OCI-LY3 (cell line): Measurements from ENCODE around the gene ARID1B.
A peak's percentile ranks its signal among the peaks of the same experiment; 100 is the strongest.

Experiments used
- H2AFZ ChIP-seq: fragments of 200-600, 300-600 bp; shearing (Covaris generic); 2 replicates; pipeline ENCODE4 v1.6.0; 2014; ENCODE audit warnings: antibody characterized with exemption, low read depth, low read length
- H3K27ac ChIP-seq: fragments of 200-600, 300-600 bp; sonication (generic); 2 replicates; pipeline ENCODE4 v1.5.1; 2014; ENCODE audit warnings: mild to moderate bottlenecking, low read length, moderate library complexity, mixed read lengths
- H3K27me3 ChIP-seq: fragments of 200-600, 300-600 bp; sonication (generic); 2 replicates; pipeline ENCODE4 v1.6.1; 2014; ENCODE audit warnings: low read depth, low read length, mixed read lengths
- H3K36me3 ChIP-seq: fragments of 200-600, 300-600 bp; sonication (generic); replicated peaks from 2 replicates; pipeline ENCODE3; 2014; ENCODE audit warnings: low read depth, low read length, mixed read lengths
- H3K4me1 ChIP-seq: fragments of 300-600, 200-600 bp; sonication (generic); 2 replicates; pipeline ENCODE4 v1.6.1; 2014; ENCODE audit warnings: low read length, mixed read lengths
- H3K4me2 ChIP-seq: fragments of 200-600, 300-600 bp; sonication (generic); 2 replicates; pipeline ENCODE4 v1.6.1; 2014; ENCODE audit warnings: low read length, mixed read lengths
- H3K4me3 ChIP-seq: fragments of 300-600, 200-600 bp; sonication (generic); 2 replicates; pipeline ENCODE4 v1.5.1; 2014; ENCODE audit warnings: antibody characterized with exemption, mild to moderate bottlenecking, low read length, moderate library complexity
- H3K79me2 ChIP-seq: fragments of 300-600, 200-600 bp; shearing (Covaris generic); 2 replicates; pipeline ENCODE4 v1.6.1; 2014; ENCODE audit warnings: mild to moderate bottlenecking, low read length, mixed read lengths
- H3K9ac ChIP-seq: fragments of 300-600, 200-600 bp; shearing (Covaris generic); 2 replicates; pipeline ENCODE4 v1.6.0; 2014; ENCODE audit warnings: mild to moderate bottlenecking, low read length, moderate library complexity
- H3K9me3 ChIP-seq: fragments of 200-600, 300-600 bp; shearing (Covaris generic); 2 replicates; pipeline ENCODE4 v1.6.1; 2014; ENCODE audit warnings: low read length, mixed read lengths; ENCODE audit not compliant: insufficient read depth
- H4K20me1 ChIP-seq: fragments of 200-600, 300-600 bp; sonication (generic); 2 replicates; pipeline ENCODE4 v1.6.1; 2016; ENCODE audit warnings: low read length, mixed read lengths; ENCODE audit not compliant: insufficient read depth
- EZH2phosphoT487 ChIP-seq: fragments of 200-600 bp; shearing (Covaris generic); IDR thresholded peaks from 2 replicates; pipeline ENCODE4 v1.6.1; 2018; ENCODE audit warnings: antibody characterized with exemption, mixed run types, low read depth
- TF ChIP-seq, protein P1 (sequence below): fragments of 200-600, 300-600 bp; sonication (generic); IDR thresholded peaks from 2 replicates; pipeline ENCODE4 v1.5.1; 2014; ENCODE audit warnings: antibody characterized with exemption, low read length, low read depth

The ARID1B gene

DNA sequence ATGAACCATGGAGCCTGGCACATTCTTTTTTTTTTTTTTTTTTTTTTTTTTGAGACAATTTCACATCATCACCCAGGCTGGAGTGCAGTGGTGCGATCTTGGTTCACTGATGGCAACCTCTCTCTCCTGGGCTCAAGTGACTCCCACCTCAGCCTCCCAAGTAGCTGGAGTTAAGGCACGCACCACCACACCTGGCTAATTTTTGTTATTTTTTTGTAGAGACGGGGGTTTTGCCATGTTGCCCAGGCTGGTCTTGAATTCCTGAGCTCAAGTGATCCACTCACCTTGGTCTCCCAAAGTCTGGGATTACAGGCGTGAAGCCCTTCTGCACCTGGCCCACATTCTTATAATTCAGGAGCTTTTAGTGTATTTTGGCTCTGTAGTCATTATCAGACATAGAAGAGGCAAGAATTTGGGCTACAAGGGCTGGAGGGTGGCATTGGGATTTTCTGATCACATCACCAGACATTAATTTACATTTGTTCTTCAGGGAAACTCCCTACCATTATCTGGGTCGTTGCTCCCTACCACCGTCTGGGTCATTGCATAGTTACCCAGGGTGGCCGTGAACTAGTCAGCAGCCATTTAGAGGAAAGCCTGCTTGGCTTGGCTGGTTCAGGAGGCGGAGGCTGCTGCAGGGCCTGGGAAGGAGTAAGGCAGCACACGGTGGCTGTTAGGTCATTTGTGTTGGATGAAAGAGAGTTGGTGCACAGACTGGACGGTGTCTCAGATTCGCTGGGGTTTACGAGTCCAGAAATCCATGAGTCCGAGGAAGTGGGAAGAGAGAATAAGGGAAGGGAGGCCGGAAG lies 17.6 kb downstream of the ARID1B start:
- Histone ChIP-seq H3K4me2 (peak overlapping the region; percentile 94), H3K27me3 (no peaks in the 10 kb centered on the region), H3K9ac (peak overlapping the region; percentile 43; the same call in 1 of the 2 replicates), H3K4me3 (peak overlapping the region; percentile 69), H3K27ac (no peak overlapping the region), H3K4me1 (peaks cover 50% of the 10 kb centered on the region), H3K79me2 (peaks cover 100% of the 10 kb centered on the region), H2AFZ (no peak overlapping the region), H3K9me3 (no peaks in the 10 kb centered on the region), H3K36me3 (no peaks in the 10 kb centered on the region), H4K20me1 (peaks cover 85% of the 10 kb centered on the region)
- TF ChIP-seq, protein P1, sequence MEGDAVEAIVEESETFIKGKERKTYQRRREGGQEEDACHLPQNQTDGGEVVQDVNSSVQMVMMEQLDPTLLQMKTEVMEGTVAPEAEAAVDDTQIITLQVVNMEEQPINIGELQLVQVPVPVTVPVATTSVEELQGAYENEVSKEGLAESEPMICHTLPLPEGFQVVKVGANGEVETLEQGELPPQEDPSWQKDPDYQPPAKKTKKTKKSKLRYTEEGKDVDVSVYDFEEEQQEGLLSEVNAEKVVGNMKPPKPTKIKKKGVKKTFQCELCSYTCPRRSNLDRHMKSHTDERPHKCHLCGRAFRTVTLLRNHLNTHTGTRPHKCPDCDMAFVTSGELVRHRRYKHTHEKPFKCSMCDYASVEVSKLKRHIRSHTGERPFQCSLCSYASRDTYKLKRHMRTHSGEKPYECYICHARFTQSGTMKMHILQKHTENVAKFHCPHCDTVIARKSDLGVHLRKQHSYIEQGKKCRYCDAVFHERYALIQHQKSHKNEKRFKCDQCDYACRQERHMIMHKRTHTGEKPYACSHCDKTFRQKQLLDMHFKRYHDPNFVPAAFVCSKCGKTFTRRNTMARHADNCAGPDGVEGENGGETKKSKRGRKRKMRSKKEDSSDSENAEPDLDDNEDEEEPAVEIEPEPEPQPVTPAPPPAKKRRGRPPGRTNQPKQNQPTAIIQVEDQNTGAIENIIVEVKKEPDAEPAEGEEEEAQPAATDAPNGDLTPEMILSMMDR: no peak
- no peak for TF ChIP-seq EZH2phosphoT487

DNA sequence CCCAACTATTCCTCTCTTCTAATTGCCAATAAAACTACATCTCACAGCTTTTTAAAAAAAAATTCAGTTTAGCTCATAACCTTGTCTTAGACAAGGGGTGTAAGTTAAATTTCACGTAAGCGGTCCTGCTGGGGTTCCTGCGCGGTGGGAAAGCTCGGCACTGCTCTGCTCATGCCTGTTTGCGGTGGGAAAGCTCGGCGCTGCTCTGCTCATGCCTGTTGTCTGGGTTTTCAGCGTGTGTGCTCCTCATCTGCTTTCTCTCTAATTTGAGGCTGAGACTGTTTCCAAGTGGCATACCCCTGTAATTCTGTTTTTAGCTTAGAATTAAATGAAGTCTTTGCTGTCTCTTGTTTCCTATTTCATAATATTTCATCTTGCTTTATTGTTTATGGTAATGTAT lies 18.6 kb downstream of the ARID1B start:
- H3K4me3 ChIP-seq: no peak overlapping the region
- no peak overlapping the region for H3K27ac ChIP-seq
- H2AFZ ChIP-seq: no peak overlapping the region
- H3K4me1 ChIP-seq: peaks cover 43% of the 10 kb centered on the region
- TF ChIP-seq, protein P1: no peak
- no peak for TF ChIP-seq EZH2phosphoT487
- H3K36me3 ChIP-seq: no peaks in the 10 kb centered on the region
- H3K9me3 ChIP-seq: no peaks in the 10 kb centered on the region
- peaks cover 75% of the 10 kb centered on the region for H4K20me1 ChIP-seq
- no peak overlapping the region for H3K4me2 ChIP-seq
- no peak overlapping the region for H3K9ac ChIP-seq
- H3K27me3 ChIP-seq: no peaks in the 10 kb centered on the region
- peaks cover 99% of the 10 kb centered on the region for H3K79me2 ChIP-seq

DNA sequence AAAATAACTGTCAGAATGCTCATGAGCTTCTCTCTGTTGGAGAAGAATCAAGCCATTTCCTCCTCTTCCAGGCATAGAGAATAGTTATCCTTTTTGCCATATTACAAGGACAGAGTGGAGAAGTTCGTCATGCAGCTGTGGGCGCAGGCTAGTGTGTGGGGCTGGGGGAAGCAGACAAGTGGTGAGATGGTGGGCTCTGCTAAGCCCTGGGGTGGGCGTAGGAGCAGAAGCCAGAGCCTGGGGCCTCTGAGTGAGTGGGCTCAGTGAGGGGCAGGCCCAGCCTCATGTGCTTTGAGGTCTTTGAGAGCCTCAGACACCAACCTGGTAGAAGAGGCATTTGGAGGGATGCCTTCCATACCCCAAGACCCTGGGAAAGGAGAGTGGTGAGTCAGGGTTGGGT lies 19.4 kb downstream of the ARID1B start:
- no peak overlapping the region for H3K27ac ChIP-seq
- H3K27me3 ChIP-seq: no peaks in the 10 kb centered on the region
- no peak overlapping the region for H3K4me2 ChIP-seq
- TF ChIP-seq EZH2phosphoT487: no peak
- TF ChIP-seq, protein P1: no peak
- H4K20me1 ChIP-seq: peaks cover 73% of the 10 kb centered on the region
- H3K36me3 ChIP-seq: no peaks in the 10 kb centered on the region
- H3K4me3 ChIP-seq: no peak overlapping the region
- no peaks in the 10 kb centered on the region for H3K9me3 ChIP-seq
- no peak overlapping the region for H3K9ac ChIP-seq
- no peak overlapping the region for H2AFZ ChIP-seq
- peaks cover 35% of the 10 kb centered on the region for H3K4me1 ChIP-seq
- H3K79me2 ChIP-seq: peaks cover 99% of the 10 kb centered on the region

DNA sequence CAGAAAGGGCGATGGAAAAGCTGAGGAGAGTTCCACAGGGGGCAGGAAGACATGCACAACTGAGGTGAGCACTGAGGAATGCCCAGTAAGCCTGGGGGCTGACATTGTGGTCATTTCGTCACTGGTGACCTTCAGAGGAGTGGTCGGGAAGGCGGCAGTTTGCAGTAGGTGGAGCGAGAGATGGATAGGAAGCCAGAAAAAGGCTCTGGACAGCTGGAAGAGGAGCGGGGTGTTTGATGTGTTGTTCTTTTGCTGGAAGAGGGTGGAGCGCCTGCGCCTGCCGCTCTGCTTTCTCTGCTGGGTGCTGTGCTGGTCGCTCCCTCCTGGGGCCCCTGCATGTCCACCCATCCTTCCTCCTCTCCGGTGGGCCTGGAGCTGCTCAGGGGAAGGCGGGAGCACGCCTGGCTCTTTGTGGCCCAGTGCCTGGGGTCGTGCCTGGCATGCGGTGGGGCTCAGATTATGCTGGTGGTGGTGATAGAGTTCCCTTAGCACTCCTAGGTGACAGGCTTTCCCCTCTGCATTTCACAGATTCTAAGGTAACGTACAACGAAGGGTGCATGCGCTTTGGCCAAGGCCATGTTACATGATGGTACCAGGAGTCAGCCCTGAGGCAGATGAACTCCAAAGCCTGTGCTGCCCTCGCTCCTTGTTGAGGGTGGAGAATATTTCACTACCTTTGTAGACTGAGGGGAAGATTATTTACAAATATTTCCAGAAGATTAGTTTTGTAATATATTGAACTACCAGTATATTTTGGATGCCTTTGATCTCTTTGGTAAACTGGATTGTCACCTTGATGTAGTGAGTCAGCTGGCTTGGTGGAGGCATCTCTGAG lies 20.9 kb downstream of the ARID1B start:
- Histone ChIP-seq H2AFZ (no peak overlapping the region), H3K4me3 (no peak overlapping the region), H3K4me2 (no peak overlapping the region), H3K27me3 (no peaks in the 10 kb centered on the region), H3K79me2 (peaks cover 97% of the 10 kb centered on the region), H3K36me3 (no peaks in the 10 kb centered on the region), H4K20me1 (peaks cover 63% of the 10 kb centered on the region), H3K4me1 (peaks cover 24% of the 10 kb centered on the region), H3K9ac (no peak overlapping the region), H3K9me3 (no peaks in the 10 kb centered on the region), H3K27ac (no peak overlapping the region)
- TF ChIP-seq, protein P1: no peak
- TF ChIP-seq EZH2phosphoT487: no peak
